Adrenal gland (tissue), 12 donors: ENCODE measurements around the gene MEGF11. TPM values are rescaled to one million over a fixed set of nuclear protein-coding genes. Genes with fewer than 3 reads are reported as not detected.

Source experiments
- DNase-seq, 7 donors: peaks; one replicate each; pipeline ENCODE4 v3.0.0-alpha.2; 2019 to 2020
- H3K27ac ChIP-seq, 5 donors: fragments of 200-600 bp; sonication (generic) in 4 of 5; 1 replicate in 3 of 5; 2 replicates in 2 of 5; pipeline versions ENCODE4 v1.5.1 to v1.8.0; 2016 to 2020; ENCODE audit warnings: mild to moderate bottlenecking in 1 of 5
- H3K27me3 ChIP-seq: fragments of 200-600 bp; 2 replicates; pipeline ENCODE4 v1.8.0; 2021
- H3K36me3 ChIP-seq, 2 donors: fragments of 200-600 bp; replicated peaks in 1 of 2; 1 replicate in 1 of 2; 2 replicates in 1 of 2; pipeline versions ENCODE4 v1.5.1 to v1.8.0; 2018 to 2022
- H3K4me1 ChIP-seq, 2 donors: fragments of 200-600 bp; replicated peaks in 1 of 2; 1 replicate in 1 of 2; 2 replicates in 1 of 2; pipeline versions ENCODE4 v1.5.1 to v1.8.0; 2018 to 2021
- H3K4me3 ChIP-seq, 4 donors: fragments of 200-600 bp; sonication (generic) in 3 of 4; one replicate each; pipeline ENCODE4 v1.5.1; 2016 to 2018
- H3K9me3 ChIP-seq, 3 donors: fragments of 200-600 bp; sonication (generic) in 1 of 3; replicated peaks in 1 of 3; 1 replicate in 2 of 3; 2 replicates in 1 of 3; pipeline versions ENCODE4 v1.5.1 to v1.8.0; 2016 to 2021
- POLR2A ChIP-seq, 2 donors: fragments of 450-650 bp; IDR thresholded peaks; one replicate each; pipeline ENCODE4 v1.6.1; 2017; ENCODE audit warnings: antibody characterized with exemption in 2 of 2, mild to moderate bottlenecking in 2 of 2, moderate library complexity in 1 of 2
- WGBS, 4 donors: extraction: QIAGEN DNeasy Blood & Tissue Kit in 2 of 4; methylation state at CpG; one replicate each; pipeline versions ENCODE4 v1.1.5 to v1.1.7; 2013 to 2017; 5-methylcytosine and 5-hydroxymethylcytosine counted together
- intact Hi-C, 2 donors: fragments of 100-400 bp; cut with DNase I; formaldehyde crosslinking; loops; one replicate each; pipeline versions ENCODE4 v1.14.1 to v1.15.0; 2022 to 2023
- polyA plus RNA-seq, 3 donors: library from polyadenylated mRNA; stranded (reverse); fragments of 200-250 nt in 2 of 3; fragments of 350-450 nt in 1 of 3; fragmentation: Illumina TruSeq in 1 of 3; extraction: RNeasy Lipid Tissue Mini Kit (QIAGEN cat#74804) in 1 of 3; gene quantifications; one replicate each; pipeline ENCODE4 v1.2.3, GENCODE V29; 2013 to 2014
- total RNA-seq, 9 donors: library from RNA; depleted of rRNA in 4 of 9; stranded (reverse); fragments of >200 nt in 4 of 9; fragments of 120-200 nt in 1 of 9; fragmentation: NEBNext Ultra II Directional in 1 of 9; extraction: Animal tissue kit (Norgen Biotek cat#: 25700) in 1 of 9; gene quantifications; one replicate each; pipeline versions ENCODE4 v1.1.0 to v1.2.4, GENCODE V29; 2013 to 2023
- TF ChIP-seq, protein P1 (sequence below), 6 experiments: fragments of 450-650 bp in 4 of 6; fragments of 200-600 bp in 2 of 6; sonication (generic) in 1 of 6; IDR thresholded peaks; 1 replicate in 5 of 6; 2 replicates in 1 of 6; pipeline versions ENCODE4 v1.5.1 to v1.8.0; 2016 to 2021; ENCODE audit warnings: antibody characterized with exemption in 6 of 6, mild to moderate bottlenecking in 2 of 6, moderate library complexity in 1 of 6
- donor health status: healthy with polysubstance abuse.
- donor health status: Bipolar disorder and iron deficiency.
- donor health status: DM: yes; HTN: yes; CAD: no.
- donor health status: DM: no; HTN: no; CAD: no.
- donor health status: DM: no; HTN: no; CAD: no.
- donor health status: DM: yes; HTN: yes; CAD: no.

MEGF11 gene
- total and polyA plus RNA-seq, 12 donors, result 0.04 to 0.98 (median 0.14) TPM; not detected in 5

- no peak for TF ChIP-seq POLR2A (IDR thresholded peaks at IDR 0.05)
- TF ChIP-seq, protein P1, sequence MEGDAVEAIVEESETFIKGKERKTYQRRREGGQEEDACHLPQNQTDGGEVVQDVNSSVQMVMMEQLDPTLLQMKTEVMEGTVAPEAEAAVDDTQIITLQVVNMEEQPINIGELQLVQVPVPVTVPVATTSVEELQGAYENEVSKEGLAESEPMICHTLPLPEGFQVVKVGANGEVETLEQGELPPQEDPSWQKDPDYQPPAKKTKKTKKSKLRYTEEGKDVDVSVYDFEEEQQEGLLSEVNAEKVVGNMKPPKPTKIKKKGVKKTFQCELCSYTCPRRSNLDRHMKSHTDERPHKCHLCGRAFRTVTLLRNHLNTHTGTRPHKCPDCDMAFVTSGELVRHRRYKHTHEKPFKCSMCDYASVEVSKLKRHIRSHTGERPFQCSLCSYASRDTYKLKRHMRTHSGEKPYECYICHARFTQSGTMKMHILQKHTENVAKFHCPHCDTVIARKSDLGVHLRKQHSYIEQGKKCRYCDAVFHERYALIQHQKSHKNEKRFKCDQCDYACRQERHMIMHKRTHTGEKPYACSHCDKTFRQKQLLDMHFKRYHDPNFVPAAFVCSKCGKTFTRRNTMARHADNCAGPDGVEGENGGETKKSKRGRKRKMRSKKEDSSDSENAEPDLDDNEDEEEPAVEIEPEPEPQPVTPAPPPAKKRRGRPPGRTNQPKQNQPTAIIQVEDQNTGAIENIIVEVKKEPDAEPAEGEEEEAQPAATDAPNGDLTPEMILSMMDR (IDR thresholded peaks at IDR 0.05), result no peak
- Histone ChIP-seq H3K9me3 (no peaks in the 10 kb centered on the region), H3K27me3 (no peaks in the 10 kb centered on the region), H3K4me3 (no peak overlapping the region), H3K27ac (no peak overlapping the region), H3K4me1 (peaks cover 0 to 12% of the 10 kb centered on the region in 2 donors), H3K36me3 (no peaks in the 10 kb centered on the region)
- intact Hi-C loops, result no loop called here
- 68 to 81% (median 74%) methylated on average over 2 of the region's 2 CpGs for WGBS, 4 donors
- DNase-seq, result no peak
Measured at GRCh38 chr15:65935391-65935790, 318.2 kb downstream of the MEGF11 start.

GRCh38 chr15:65931221-65931620 is 322.3 kb downstream of the MEGF11 start:
- no peak overlapping the region for H3K4me3 ChIP-seq
- no peaks in the 10 kb centered on the region for H3K36me3 ChIP-seq
- TF ChIP-seq POLR2A (IDR thresholded peaks at IDR 0.05), result no peak
- TF ChIP-seq, protein P1 (IDR thresholded peaks at IDR 0.05), result no peak
- no peaks in the 10 kb centered on the region for H3K9me3 ChIP-seq
- no peak overlapping the region for H3K27ac ChIP-seq
- WGBS, 4 donors, result 67 to 84% (median 74%) methylated on average over 4 of the region's 4 CpGs
- H3K27me3 ChIP-seq, result no peaks in the 10 kb centered on the region
- intact Hi-C loops, result no loop called here
- peak in 2 of 7 donors; percentile 24 to 26 for DNase-seq
- H3K4me1 ChIP-seq, result peaks cover 0 to 6% of the 10 kb centered on the region in 2 donors

- Histone ChIP-seq H3K27ac (no peak overlapping the region), H3K4me3 (no peak overlapping the region), H3K9me3 (no peaks in the 10 kb centered on the region), H3K4me1 (peaks cover 4 to 13% of the 10 kb centered on the region in 2 donors), H3K36me3 (no peaks in the 10 kb centered on the region), H3K27me3 (no peaks in the 10 kb centered on the region)
- 83 to 92% (median 87%) methylated on average over 6 of the region's 6 CpGs for WGBS, 4 donors
- no peak for DNase-seq
- intact Hi-C loops, result no loop called here
- TF ChIP-seq, protein P1 (IDR thresholded peaks at IDR 0.05), result no peak
- no peak for TF ChIP-seq POLR2A (IDR thresholded peaks at IDR 0.05)
Measured at GRCh38 chr15:65930134-65930533, 323.4 kb downstream of the MEGF11 start.

GRCh38 chr15:65929573-65929972 is 324.0 kb downstream of the MEGF11 start:
- 89 to 95% (median 94%) methylated on average over 4 to 7 of the region's 7 CpGs for WGBS, 4 donors
- intact Hi-C loops, result no loop called here

More at GRCh38 chr15:65929573-65929972, 324.0 kb downstream of the MEGF11 start:
- H3K27ac ChIP-seq, result no peak overlapping the region
- TF ChIP-seq, protein P1 (IDR thresholded peaks at IDR 0.05), result no peak
- no peak for TF ChIP-seq POLR2A (IDR thresholded peaks at IDR 0.05)
- no peak for DNase-seq
- H3K4me3 ChIP-seq, result no peak overlapping the region
- H3K36me3 ChIP-seq, result no peaks in the 10 kb centered on the region
- H3K27me3 ChIP-seq, result no peaks in the 10 kb centered on the region
- H3K4me1 ChIP-seq, result peaks cover 5 to 15% of the 10 kb centered on the region in 2 donors
- H3K9me3 ChIP-seq, result no peaks in the 10 kb centered on the region
